NCI-H526 treated with DMSO at 0.1 percent for 48 hours (cell line): ENCODE data around the gene C11orf54.
"Not testable (repeated sequence)": the region's sequence is repeated elsewhere in the genome, so short reads cannot be mapped to it uniquely, and the experiment has no call there.

Experiments
- DNase-seq: peaks from one replicate; lab custom pipeline; 2025; lab: John Stamatoyannopoulos, UW

Gene C11orf54

DNA sequence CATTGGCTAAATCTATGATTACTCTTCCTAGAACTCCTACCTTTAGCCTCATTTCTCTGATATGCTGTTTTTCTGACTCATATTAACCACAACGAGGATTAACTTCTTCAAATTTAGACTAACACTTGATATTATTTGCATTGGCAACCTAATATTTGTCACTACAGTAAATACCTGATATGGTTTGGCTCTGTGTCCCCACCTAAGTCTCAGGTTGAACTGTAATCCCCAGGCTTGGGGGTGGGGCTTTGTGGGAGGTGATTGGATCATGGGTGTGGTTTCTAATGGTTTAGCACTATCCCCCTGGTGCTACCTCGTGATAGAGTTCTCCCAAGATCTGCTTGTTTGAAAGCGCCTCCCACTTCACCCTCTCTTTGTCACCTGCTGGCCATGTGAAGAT lies 25.5 kb downstream of the C11orf54 start:
- DNase-seq, result no peak

DNA sequence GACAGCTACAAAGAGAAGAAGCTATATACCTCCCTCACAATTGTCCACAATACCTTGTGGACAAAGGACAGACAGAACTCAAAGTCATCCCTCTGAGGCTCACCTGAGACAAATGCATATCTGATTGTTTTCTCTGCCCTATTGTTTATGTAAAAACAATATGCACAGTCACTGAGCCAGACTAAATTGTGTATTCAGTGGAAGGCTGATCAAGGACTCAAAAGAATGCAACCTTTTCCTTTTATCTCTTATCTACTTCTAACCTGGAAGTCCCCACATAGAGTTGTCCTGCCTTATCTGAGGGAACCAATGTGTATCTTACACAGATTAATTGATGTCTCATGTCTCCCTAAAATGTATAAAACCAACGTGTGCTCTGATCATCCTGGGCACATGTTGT lies 28.7 kb downstream of the C11orf54 start:
- DNase-seq, result no peak

DNA sequence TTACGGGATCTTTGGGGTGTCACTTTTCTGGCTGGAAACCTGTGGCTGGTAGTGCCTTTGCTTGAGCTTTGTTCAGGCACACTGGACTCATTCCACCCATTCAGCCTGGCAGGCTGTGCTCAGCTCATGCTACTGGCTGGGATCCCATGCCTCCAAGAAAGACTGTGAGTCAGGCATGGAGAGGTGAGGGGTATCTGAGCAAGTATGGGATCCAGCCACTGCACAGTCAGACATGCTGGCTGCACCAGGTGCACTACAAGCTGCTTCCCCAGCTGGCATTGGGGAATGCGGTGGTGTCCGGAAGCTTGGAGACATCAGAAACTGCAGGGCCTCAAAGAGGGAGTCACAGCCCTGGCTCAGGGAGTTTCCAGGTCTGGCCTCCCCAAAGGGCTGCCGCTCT lies 30.7 kb downstream of the C11orf54 start:
- DNase-seq, result no peak

DNA sequence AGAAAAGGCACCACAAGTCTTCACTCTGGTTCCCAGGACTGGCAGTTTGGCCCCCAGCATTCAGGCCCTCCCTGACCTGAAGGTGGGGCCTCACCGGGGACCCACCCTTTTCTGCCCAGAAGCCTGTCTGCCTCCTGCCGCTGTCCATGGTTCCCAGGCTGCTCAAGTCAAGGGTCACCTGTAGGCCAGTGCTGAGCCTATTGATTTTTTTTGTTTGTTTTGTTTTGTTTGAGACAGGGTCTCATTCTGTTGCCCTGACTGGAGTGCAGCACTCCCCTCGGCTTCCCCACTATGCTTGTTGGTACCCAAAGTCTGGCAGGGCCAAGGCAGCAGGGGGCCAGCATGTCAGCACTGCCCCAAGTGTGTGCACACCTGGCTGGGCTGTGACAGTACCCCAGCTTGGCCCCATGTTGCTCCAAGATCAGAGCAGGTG lies 31.6 kb downstream of the C11orf54 start:
- DNase-seq, result no peak

DNA sequence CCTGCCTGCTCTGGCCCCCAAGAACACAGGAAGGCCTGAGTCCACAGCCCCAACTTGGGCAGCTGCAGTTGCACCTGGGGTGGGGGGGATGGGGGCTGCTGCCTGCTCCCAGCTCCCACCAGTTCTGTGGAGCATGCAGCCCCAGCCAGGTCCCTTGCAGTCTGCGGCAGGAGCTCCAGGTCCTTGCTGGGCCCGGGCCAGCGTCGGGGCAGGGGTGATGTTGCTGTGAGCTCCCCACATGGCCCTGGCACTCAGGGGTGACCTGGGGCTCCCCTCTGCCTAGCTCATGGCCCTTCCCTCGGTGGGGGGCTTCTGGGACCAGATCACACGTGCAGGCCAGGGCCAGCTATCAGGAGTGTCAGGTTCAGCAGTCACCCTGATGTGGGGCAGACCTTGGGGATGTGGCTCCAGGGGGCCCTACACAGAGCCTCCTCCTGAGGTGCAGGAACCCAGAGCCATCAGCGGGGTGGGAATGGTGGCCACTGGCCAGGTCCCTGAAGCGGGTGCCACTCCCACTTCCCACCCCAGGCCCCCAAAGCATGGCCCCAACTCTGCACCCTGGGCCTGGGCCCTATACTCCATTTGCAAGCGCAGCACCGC lies 32.2 kb downstream of the C11orf54 start:
- no peak for DNase-seq

DNA sequence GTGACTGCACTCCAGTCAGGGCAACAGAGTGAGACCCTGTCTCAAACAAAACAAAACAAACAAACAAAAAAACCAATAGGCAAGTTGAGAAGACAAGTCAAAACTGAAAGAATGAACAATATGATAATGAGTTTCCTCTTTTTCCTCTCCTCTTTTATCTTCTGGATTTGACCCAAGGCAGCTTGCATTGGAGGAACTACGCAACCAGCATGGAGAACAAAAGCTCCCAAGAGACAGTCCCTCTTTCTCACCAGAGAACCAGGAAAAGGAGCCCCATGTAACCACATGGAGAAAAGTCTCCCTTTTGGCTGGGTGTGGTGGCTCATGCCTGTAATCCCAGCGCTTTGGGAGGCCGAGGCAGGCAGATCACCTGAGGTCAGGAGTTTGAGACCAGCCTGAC lies 33.1 kb downstream of the C11orf54 start:
- DNase-seq, result not testable (repeated sequence)

DNA sequence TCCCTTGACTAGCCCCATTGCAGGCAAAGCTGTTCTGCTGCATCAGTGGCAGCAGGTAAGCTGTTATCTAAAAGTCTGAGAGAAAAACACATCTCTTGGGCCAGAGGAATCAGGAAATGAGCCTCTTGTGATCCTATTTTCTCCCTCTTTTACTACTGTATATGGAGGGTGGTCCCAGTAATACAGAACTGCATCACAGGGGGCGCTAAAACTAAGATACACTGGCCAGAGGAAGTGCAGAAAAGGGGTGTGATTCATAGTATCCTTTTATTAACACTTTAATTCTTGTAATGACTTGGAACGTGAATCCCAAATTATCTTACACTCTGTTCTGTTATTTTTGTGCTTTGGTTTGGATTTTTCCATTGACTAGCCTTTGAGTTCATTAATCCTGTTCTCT lies 33.8 kb downstream of the C11orf54 start:
- DNase-seq, result no peak

DNA sequence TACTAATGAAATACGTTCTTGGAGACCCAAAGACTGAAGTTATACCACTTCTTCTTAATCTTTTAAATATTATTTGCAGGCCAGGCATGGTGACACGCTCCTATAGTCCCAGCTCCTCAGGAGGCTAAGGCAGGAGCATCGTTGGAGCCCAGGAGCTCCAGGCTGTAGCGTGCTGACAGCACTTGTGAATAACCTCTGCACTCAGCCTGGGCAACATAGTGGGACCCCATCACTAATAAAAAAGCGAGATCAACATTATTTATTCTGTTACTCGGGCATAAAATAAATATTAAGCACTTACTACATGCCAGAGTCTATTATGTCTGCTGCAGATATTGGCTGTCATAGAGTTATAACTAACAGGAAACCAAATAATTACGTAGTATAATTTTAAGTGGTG lies 41.9 kb downstream of the C11orf54 start:
- no peak for DNase-seq

DNA sequence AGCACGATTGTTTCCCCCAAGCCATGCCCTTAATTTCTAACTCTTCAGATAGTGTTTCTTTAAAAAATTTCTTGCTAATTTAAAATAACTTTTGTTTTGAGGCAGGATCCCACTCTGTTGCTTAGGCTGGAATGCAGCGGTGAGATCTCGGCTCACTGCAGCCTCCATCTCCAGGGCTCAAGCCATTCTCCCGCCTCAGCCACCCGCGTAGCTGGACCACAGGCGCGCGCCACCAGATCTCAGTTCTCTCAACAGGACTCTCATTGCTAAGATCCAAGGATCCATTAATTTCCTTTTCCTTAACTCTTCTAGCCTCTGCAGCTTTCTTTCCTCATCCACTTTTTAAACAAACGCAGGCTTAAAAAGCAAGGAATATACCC lies 42.3 kb downstream of the C11orf54 start:
- no peak for DNase-seq

DNA sequence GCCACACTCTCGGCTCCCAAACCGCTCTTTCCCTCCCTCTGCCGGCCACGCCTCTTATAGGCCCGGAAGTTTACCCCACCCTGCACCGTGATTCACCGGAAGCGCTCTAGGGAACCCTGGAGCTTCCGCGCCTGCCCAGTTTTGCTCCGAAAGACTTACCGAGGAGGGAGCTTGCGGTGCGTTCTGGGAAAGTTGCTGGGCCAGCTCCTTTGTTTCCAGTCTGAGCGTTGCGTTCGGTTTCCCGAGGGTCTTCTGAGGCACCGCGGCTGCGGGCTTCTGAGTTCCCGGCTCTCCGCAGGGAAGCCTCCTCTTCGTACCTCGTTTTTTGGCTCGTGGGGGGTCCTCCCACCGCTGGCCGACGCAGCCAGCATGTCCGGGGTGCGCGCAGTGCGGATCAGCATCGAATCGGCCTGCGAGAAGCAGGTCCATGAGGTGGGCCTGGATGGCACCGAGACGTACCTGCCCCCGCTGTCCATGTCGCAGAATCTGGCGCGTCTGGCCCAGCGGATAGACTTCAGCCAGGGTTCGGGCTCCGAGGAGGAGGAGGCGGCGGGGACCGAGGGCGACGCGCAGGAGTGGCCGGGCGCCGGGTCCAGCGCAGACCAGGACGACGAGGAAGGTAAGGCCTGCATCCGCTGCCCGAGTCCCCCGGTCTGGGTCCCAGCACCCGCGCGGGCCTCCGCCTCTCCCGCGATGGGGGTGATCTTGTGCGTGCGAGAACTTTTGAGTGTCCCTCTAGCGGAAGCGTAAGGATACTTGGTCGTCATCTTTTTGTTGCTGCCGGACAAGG lies 42.9 kb downstream of the C11orf54 start, which contains the start of gene MED17:
Gene MED17 (plus strand): TSS at position 138 of the 790 bp plus-strand sequence. CDS start 232 bp downstream, at position 370.
- peak; percentile 98 for DNase-seq

DNA sequence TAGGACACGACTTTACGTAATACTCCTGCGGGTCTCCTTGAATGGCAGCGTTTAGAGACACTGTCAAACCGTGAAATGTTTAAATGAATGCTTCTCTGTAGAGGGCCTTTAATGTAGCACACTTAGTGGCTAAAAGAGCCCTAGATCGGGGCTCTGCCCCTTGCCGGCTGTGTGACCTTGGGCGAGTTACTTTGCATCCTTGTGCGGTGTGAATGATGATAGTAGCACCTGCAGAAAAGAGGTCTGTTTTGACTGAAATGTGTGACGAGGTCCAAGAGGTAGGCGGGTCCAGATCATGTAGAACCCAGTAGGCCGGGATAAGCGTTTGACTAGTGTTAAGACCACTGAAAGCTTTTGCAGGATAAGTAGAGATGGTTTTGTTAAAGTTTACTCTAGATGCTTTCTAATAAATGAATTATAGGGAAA lies 43.5 kb downstream of the C11orf54 start:
- peak; percentile 59 for DNase-seq

DNA sequence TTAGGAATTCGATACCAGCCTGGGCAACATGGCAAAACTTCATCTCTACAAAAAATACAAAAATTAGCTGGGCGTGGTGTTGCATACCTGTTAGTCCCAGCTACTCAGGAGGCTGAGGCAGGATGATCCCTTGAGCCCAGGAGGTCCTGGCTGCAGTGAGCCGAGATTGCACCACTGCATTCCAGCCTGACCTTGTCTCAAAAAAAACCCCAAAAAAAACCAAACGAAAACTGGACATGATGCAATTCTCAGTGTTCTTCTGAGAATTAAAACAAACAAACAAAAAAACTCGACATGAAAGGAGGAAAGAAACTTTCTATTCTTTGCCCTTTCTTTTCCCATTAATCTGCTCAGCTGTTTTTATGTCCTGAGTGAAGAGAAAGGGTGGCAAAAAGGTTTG lies 50.0 kb downstream of the C11orf54 start:
- DNase-seq, result no peak

DNA sequence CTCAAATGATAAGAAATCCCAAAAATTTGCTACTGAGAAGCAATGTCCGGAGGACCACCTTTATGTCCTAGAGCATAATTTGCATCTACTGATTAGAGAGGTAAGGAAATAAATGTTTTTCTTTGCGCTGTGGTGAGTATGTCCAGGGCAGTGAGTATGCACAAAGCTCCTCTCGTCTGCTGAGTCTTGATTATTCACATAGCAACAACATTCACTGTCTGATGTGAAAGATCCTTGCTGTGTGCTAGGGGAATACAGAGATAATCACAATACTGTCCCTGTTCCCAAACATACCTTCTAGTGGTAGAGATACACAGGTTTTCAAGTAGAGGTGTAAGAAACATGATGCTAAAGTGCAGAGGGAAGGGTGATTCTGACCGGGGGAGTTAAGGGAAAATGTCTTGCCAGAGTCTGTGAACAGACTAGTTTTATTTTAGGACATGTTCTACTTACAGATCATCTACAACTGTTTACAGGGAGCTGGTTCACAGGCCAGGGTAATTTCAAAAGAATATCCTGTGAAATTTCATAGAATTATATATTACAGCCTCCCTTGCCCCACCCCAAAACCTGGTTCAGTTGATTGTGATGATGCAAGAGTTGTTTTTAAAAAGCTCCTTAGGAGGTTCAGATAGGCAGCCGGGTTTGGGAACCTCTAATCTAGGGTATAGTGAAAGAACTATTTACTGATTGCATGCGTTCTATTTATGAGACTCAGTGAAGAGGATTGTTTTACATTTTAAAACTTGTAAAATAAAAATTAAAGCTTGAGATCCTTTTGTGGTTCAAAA lies 55.2 kb downstream of the C11orf54 start:
- no peak for DNase-seq

DNA sequence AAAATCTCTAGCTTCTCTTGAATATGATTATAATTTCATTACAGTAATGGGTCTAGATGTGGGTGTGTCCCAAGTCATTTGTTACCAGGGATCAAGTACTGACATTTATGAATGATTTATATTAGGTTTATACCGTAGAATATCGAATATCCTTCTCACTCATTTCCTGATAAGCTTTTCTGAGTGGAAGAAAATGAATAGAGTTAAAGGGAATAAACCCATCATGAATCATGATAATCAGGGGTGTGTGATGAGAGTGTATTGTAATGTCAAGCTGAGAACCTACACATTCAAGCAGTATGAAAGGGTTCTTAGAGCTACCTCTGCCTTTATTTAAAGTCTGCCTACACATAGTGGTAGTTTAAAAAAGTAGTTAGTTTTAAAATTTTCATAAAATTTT lies 59.9 kb downstream of the C11orf54 start:
- DNase-seq, result no peak

DNA sequence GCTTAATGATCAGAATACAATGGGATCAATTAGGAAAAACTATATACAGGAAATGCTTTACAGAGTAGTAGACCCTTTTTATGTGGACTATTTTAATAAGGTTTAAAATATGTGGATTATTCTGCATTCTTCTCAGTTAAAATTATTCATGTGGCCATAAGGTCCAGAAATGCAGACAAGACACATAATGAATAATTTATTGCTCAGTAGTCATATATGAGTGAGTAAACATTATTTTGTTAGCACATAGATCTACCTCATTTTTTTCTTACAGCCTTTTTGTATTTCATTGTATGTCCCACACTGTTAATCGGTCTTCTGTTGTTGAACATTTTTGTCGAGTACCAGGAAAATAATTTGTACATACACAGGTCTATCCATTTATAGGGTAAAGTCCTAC lies 63.4 kb downstream of the C11orf54 start:
- no peak for DNase-seq

DNA sequence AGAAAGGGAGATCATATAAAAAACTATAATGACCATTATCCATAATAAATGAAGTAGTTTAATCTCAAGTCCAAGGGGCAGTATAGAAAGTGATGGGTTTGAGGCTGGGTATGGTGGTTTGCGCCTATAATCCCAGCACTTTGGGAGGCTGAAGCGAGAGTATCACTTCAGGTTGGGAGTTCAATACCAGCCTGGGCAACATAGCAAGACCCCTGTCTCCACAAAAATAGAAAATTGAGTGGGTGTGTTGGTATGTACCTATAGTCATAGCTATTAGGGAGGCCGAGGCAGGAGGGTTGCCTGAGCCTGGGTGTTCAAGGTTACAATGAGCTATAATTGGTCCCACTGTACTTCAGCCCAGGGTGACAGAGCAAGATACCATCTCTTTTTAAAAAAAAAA lies 66.5 kb downstream of the C11orf54 start:
- no peak for DNase-seq

DNA sequence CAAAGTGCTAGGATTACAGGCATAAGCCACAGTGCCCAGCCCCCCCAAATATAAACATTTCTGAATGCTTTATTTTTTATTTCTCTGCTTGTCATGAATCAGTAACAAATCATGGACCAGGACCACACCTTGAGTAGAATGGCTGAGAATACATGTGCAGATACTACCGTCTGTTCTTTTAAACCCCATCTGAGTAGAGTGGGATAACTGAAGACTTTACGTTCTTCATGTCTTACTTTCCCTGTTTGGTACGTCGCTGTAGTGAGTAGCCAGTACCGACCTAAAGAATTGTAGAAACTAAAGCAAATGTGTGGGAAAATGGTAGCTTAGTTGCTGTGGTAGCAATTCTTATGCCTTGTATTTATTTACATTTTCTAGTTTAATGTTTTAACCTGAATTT lies 72.5 kb downstream of the C11orf54 start:
- DNase-seq, result no peak
